Mucosa of stomach (tissue), 1 donor: ENCODE measurements around the gene PRSS56.
A peak's percentile ranks its signal among the peaks of the same experiment; 100 is the strongest.

Experiments used
- H3K27me3 ChIP-seq: one replicate; pipeline ENCODE4 v1.7.0; 2013; ENCODE audit warnings: mild to moderate bottlenecking, low read length; ENCODE audit not compliant: control insufficient read depth, insufficient read depth
- H3K36me3 ChIP-seq: one replicate; pipeline ENCODE4 v1.7.0; 2013; ENCODE audit warnings: low read length; ENCODE audit not compliant: control insufficient read depth, insufficient read depth
- H3K4me1 ChIP-seq: one replicate; pipeline ENCODE4 v1.7.0; 2013; ENCODE audit warnings: mild to moderate bottlenecking, low read length; ENCODE audit not compliant: control insufficient read depth, insufficient read depth
- H3K4me3 ChIP-seq: one replicate; pipeline ENCODE4 v1.7.0; 2013; ENCODE audit warnings: low read length
- H3K9ac ChIP-seq: one replicate; pipeline ENCODE4 v1.7.0; 2013; ENCODE audit warnings: mild to moderate bottlenecking, low read length, moderate library complexity
- H3K9me3 ChIP-seq: one replicate; pipeline ENCODE4 v1.7.0; 2013; ENCODE audit warnings: mild to moderate bottlenecking, low read length, moderate library complexity; ENCODE audit not compliant: control insufficient read depth
- donor health status: Pancreatic carcinoma.

Gene PRSS56

GRCh38 chr2:232543491-232543890 is 23.3 kb downstream of the PRSS56 start:
- Histone ChIP-seq H3K9me3 (no peaks in the 10 kb centered on the region), H3K36me3 (no peaks in the 10 kb centered on the region), H3K4me3 (no peak overlapping the region), H3K27me3 (peaks cover 12% of the 10 kb centered on the region), H3K9ac (no peak overlapping the region), H3K4me1 (no peaks in the 10 kb centered on the region)

GRCh38 chr2:232543928-232544631 is 23.9 kb downstream of the PRSS56 start:
- Histone ChIP-seq H3K9me3 (no peaks in the 10 kb centered on the region), H3K4me3 (no peak overlapping the region), H3K9ac (no peak overlapping the region), H3K36me3 (no peaks in the 10 kb centered on the region), H3K4me1 (no peaks in the 10 kb centered on the region), H3K27me3 (peaks cover 9% of the 10 kb centered on the region)

GRCh38 chr2:232544674-232545073 is 24.5 kb downstream of the PRSS56 start:
- no peaks in the 10 kb centered on the region for H3K4me1 ChIP-seq
- no peaks in the 10 kb centered on the region for H3K9me3 ChIP-seq
- peaks cover 4% of the 10 kb centered on the region for H3K27me3 ChIP-seq
- H3K36me3 ChIP-seq: no peaks in the 10 kb centered on the region
- H3K9ac ChIP-seq: no peak overlapping the region
- no peak overlapping the region for H3K4me3 ChIP-seq

DNA sequence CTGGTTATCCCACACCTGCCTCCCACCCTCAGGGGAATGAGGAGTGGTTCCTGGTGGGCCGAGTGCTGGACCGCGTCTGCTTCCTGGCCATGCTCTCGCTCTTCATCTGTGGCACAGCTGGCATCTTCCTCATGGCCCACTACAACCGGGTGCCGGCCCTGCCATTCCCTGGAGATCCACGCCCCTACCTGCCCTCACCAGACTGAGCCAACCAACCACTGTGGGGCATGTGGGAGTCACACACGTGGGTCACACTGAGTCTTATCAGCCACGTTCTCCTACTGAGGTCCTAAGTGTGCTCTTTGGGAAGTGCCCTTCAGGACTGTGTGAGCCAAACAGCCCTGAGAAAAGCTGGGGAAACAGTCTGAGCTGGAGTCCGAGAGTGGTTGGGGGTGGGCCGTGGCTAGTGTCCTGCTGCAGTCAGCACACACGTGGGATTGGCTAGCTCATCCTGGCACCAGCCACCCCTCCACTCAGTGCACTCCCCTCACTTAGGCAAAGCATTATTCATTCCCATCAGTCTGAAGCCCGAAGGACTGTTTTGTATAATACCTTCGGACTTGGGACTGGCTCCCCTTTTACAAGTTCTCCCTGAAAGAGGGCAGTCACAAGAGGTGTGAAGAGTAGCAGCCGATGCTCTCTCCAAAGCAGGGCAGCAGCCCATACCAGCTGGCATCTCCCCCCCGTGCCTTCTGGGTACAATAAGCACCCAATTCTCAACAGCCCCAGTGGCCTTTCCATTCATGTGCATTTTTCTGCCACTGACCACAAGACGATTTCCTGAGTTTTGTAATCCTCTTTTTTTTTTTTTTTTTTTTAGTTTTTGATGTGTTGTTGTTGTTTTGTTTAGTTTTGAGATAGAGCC is 25.6 kb downstream of the PRSS56 start:
- Histone ChIP-seq H3K9me3 (no peaks in the 10 kb centered on the region), H3K9ac (no peak overlapping the region), H3K4me1 (no peaks in the 10 kb centered on the region), H3K36me3 (no peaks in the 10 kb centered on the region), H3K4me3 (no peak overlapping the region), H3K27me3 (no peaks in the 10 kb centered on the region)

- no peaks in the 10 kb centered on the region for H3K36me3 ChIP-seq
- no peak overlapping the region for H3K9ac ChIP-seq
- H3K4me1 ChIP-seq: peaks cover 7% of the 10 kb centered on the region
- H3K9me3 ChIP-seq: no peaks in the 10 kb centered on the region
- H3K27me3 ChIP-seq: no peaks in the 10 kb centered on the region
- no peak overlapping the region for H3K4me3 ChIP-seq
These were observed 27.8 kb downstream of the PRSS56 start for GRCh38 chr2:232547991-232548390.

- peak overlapping the region; percentile 39 for H3K4me3 ChIP-seq
- H3K27me3 ChIP-seq: no peaks in the 10 kb centered on the region
- H3K9me3 ChIP-seq: no peaks in the 10 kb centered on the region
- peaks cover 15% of the 10 kb centered on the region for H3K4me1 ChIP-seq
- H3K9ac ChIP-seq: peak overlapping the region; percentile 84
- H3K36me3 ChIP-seq: no peaks in the 10 kb centered on the region
These were observed 29.6 kb downstream of the PRSS56 start for GRCh38 chr2:232549655-232550353.

- no peaks in the 10 kb centered on the region for H3K9me3 ChIP-seq
- peak within 1 kb of the TSS; percentile 39 for H3K4me3 ChIP-seq
- H3K4me1 ChIP-seq: peaks cover 15% of the 10 kb centered on the region
- H3K27me3 ChIP-seq: no peaks in the 10 kb centered on the region
- peak within 1 kb of the TSS; percentile 84 for H3K9ac ChIP-seq
- H3K36me3 ChIP-seq: no peaks in the 10 kb centered on the region
These were observed 30.4 kb downstream of the PRSS56 start, which contains the start of the genes EIF4E2 and TIGD1 for GRCh38 chr2:232550354-232551249. Gene EIF4E2 (plus strand): TSS chr2:232550689. CDS start chr2:232550725, 36 bp downstream. Gene TIGD1 (minus strand): TSS chr2:232550557. CDS start chr2:232549882, 675 bp downstream.

DNA sequence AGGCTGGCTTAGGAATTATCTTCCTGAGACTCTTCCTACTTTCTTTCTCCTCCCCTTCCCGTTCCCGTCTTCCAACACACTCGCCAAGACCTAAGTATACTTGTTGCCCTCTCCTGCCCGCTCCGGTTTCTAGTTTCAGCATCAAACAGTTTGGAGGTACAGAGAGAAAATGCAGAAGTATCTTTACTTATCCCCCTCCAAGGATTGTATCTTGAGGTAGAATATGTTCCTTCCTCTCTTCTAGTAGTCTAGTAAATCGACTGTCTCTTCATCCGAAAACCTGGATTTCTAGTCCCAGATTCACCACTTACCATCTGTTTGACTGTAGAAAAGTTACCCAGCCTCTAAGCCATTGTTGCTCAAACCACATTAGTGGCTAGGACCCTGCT is 31.1 kb downstream of the PRSS56 start:
- peak overlapping the region; percentile 39 for H3K4me3 ChIP-seq
- peak overlapping the region; percentile 84 for H3K9ac ChIP-seq
- no peaks in the 10 kb centered on the region for H3K9me3 ChIP-seq
- H3K27me3 ChIP-seq: no peaks in the 10 kb centered on the region
- H3K4me1 ChIP-seq: peaks cover 15% of the 10 kb centered on the region
- no peaks in the 10 kb centered on the region for H3K36me3 ChIP-seq

- Histone ChIP-seq H3K36me3 (no peaks in the 10 kb centered on the region), H3K4me1 (peaks cover 15% of the 10 kb centered on the region), H3K4me3 (peak overlapping the region; percentile 39), H3K27me3 (no peaks in the 10 kb centered on the region), H3K9me3 (no peaks in the 10 kb centered on the region), H3K9ac (peak overlapping the region; percentile 84)
These were observed 31.6 kb downstream of the PRSS56 start for GRCh38 chr2:232551776-232552175.

DNA sequence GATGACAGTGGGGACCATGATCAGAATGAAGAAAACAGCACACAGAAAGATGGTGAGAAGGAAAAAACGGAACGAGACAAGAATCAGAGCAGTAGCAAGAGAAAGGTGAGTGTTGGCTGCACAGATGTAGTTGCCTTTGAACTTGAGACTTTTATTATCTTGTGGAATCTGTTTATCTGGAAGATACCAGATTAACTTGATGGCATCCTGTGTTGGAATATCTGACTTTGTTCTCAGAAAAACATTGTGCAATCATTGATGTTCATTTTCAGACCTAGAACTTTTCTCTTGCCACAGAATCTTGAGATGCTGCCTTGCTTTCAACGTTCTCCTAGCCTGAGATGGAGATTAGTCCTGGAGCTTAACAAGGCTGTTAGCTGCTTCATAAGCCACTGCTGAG is 36.2 kb downstream of the PRSS56 start:
- Histone ChIP-seq H3K9ac (no peak overlapping the region), H3K4me1 (peaks cover 14% of the 10 kb centered on the region), H3K36me3 (no peaks in the 10 kb centered on the region), H3K9me3 (no peaks in the 10 kb centered on the region), H3K4me3 (no peak overlapping the region), H3K27me3 (no peaks in the 10 kb centered on the region)

DNA sequence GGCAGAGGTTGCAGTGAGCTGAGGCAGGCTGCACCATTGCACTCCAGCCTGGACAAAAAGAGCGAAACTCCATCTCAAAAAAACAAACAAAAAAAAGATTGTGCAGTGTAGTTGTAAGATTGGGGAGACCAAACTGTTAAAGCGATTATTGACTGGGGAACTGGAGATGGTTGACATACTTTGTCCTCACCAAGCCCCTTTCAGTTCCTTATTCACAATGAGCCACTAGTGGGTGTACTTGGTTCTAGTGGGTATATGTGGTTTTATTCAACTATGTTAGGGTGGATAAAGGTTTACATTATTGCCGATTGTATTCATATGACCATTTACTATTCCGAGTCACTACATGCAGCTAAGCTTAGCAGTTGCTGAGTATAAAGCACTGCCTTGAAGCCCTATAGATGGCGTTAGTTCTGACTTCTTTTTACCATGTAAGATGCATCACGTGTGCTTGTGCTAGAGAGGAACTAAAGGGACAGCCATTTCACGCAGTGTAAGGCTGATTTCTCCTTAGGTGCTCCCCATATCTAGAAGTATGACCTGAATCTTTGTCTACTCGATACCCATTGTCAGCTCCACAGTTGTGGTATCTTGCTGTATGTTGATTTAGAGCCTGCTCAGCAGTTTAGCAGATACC is 42.4 kb downstream of the PRSS56 start:
- Histone ChIP-seq H3K36me3 (peaks cover 9% of the 10 kb centered on the region), H3K27me3 (no peaks in the 10 kb centered on the region), H3K9me3 (no peaks in the 10 kb centered on the region), H3K9ac (no peak overlapping the region), H3K4me3 (no peak overlapping the region), H3K4me1 (no peaks in the 10 kb centered on the region)
